Right cardiac atrium (tissue), 5 donors: ENCODE data around the gene ERBB2. TPM values are rescaled to one million over a fixed set of nuclear protein-coding genes. Genes with fewer than 3 reads are reported as not detected.
A peak's percentile ranks its signal among the peaks of the same experiment; 100 is the strongest.

Source experiments
- ATAC-seq, 2 donors: fragments of 200-7000 bp; cut with Tn5 transposase; one replicate each; pipeline versions ENCODE4 v1.8.0 to v1.9.1; 2020; ENCODE audit warnings: moderate library complexity in 2 of 2, mild to moderate bottlenecking in 1 of 2
- DNase-seq, 3 donors: peaks; one replicate each; pipeline ENCODE4 v3.0.0-alpha.2; 2020
- H3K27ac ChIP-seq: one replicate; pipeline ENCODE4 v1.5.1; 2013; ENCODE audit warnings: mild to moderate bottlenecking, low read length, control low read depth, moderate library complexity
- H3K27me3 ChIP-seq: one replicate; pipeline ENCODE4 v1.6.1; 2013; ENCODE audit not compliant: control insufficient read depth, insufficient read depth
- H3K4me1 ChIP-seq: one replicate; pipeline ENCODE4 v1.6.1; 2013; ENCODE audit warnings: low read length; ENCODE audit not compliant: control insufficient read depth, insufficient read depth
- H3K4me3 ChIP-seq: one replicate; pipeline ENCODE4 v1.5.1; 2013; ENCODE audit warnings: low read length, control low read depth
- H3K9me3 ChIP-seq: one replicate; pipeline ENCODE4 v1.6.1; 2013; ENCODE audit warnings: low read length; ENCODE audit not compliant: control insufficient read depth
- WGBS: extraction: QIAGEN DNeasy Blood & Tissue Kit; methylation state at CpG from one replicate; pipeline ENCODE4 v1.1.7; 2013; 5-methylcytosine and 5-hydroxymethylcytosine counted together
- intact Hi-C, 4 donors: fragments of 100-400 bp; cut with DNase I; formaldehyde crosslinking; loops; one replicate each; pipeline versions ENCODE4 v1.11.0 to v1.14.0; 2022 to 2023
- polyA plus RNA-seq: library from polyadenylated mRNA; stranded (reverse); fragments of 200-250 nt; gene quantifications from one replicate; pipeline ENCODE4 v1.2.3, GENCODE V29; 2013
- total RNA-seq, 4 donors: library from RNA; stranded (reverse); fragmentation: NEBNext Ultra II Directional; extraction: Animal tissue kit (Norgen Biotek cat#: 25700); gene quantifications; one replicate each; pipeline ENCODE4 v1.2.1, GENCODE V29; 2021
- donor health status: healthy with polysubstance abuse.
- donor health status: DM: no; HTN: yes; CAD: no.
- donor health status: DM: no; HTN: no; CAD: no.
- donor health status: DM: no; HTN: yes; CAD: no; lungs with severe emphysema.
- donor health status: DM: yes; HTN: yes; CAD: no.

The ERBB2 gene
- total and polyA plus RNA-seq, 5 donors: 56.4 to 178 (median 102) TPM

- ATAC-seq: no peak
Measured at GRCh38 chr17:39732586-39732985, 32.7 kb downstream of the ERBB2 start.

GRCh38 chr17:39735882-39736281 is 36.0 kb downstream of the ERBB2 start:
- no peaks in the 10 kb centered on the region for H3K4me1 ChIP-seq
- no peak overlapping the region for H3K4me3 ChIP-seq
- ATAC-seq (no peak), DNase-seq (no peak)
- 69% methylated on average over 2 of the region's 2 CpGs for WGBS
- H3K27ac ChIP-seq: no peak overlapping the region
- no peaks in the 10 kb centered on the region for H3K9me3 ChIP-seq
- intact Hi-C loops: no loop called here
- H3K27me3 ChIP-seq: no peaks in the 10 kb centered on the region

More at GRCh38 chr17:39732586-39732985, 32.7 kb downstream of the ERBB2 start:
- Histone ChIP-seq H3K4me3 (no peak overlapping the region), H3K27me3 (no peaks in the 10 kb centered on the region), H3K27ac (no peak overlapping the region), H3K9me3 (no peaks in the 10 kb centered on the region), H3K4me1 (peaks cover 2% of the 10 kb centered on the region)
- intact Hi-C loops: no loop called here
- DNase-seq: no peak
- WGBS: 97% methylated on average over 3 of the region's 3 CpGs

- ATAC-seq: no peak
- no peaks in the 10 kb centered on the region for H3K27me3 ChIP-seq
- peak in 1 of 3 donors; percentile 13 for DNase-seq
- no peaks in the 10 kb centered on the region for H3K9me3 ChIP-seq
- intact Hi-C loops: no loop called here
- WGBS: 73% methylated on average over 10 of the region's 10 CpGs
- no peaks in the 10 kb centered on the region for H3K4me1 ChIP-seq
- no peak overlapping the region for H3K4me3 ChIP-seq
- no peak overlapping the region for H3K27ac ChIP-seq
Measured at GRCh38 chr17:39736319-39737165, 36.7 kb downstream of the ERBB2 start.

- ATAC-seq (no peak), DNase-seq (peak in 2 of 3 donors; percentile 22 to 58)
- H3K9me3 ChIP-seq: no peaks in the 10 kb centered on the region
- no peaks in the 10 kb centered on the region for H3K27me3 ChIP-seq
- intact Hi-C loops: no loop called here
- no peak overlapping the region for H3K4me3 ChIP-seq
- H3K4me1 ChIP-seq: no peaks in the 10 kb centered on the region
- H3K27ac ChIP-seq: no peak overlapping the region
- 58% methylated on average over 13 of the region's 13 CpGs for WGBS
Measured at GRCh38 chr17:39737206-39737759, 37.4 kb downstream of the ERBB2 start.

- peak; percentile 39 to 43 for ATAC-seq
- no peak within 1 kb of the TSS for H3K27ac ChIP-seq
Measured at GRCh38 chr17:39737760-39738567, 38.1 kb downstream of the ERBB2 start, which contains the start of gene GRB7. GRB7 (plus strand) TSS chr17:39737938; CDS start chr17:39742302, 4,364 bp downstream.

GRCh38 chr17:39738568-39738901 is 38.7 kb downstream of the ERBB2 start:
- peak in 1 of 3 donors; percentile 48 for DNase-seq
- no peaks in the 10 kb centered on the region for H3K27me3 ChIP-seq
- H3K27ac ChIP-seq: no peak overlapping the region
- H3K9me3 ChIP-seq: no peaks in the 10 kb centered on the region
- ATAC-seq: peak in 1 of 2 donors; percentile 19
- H3K4me1 ChIP-seq: no peaks in the 10 kb centered on the region
- WGBS: 2% methylated on average over 13 of the region's 13 CpGs
- H3K4me3 ChIP-seq: peak overlapping the region; percentile 1
- intact Hi-C loops: no loop called here

More at GRCh38 chr17:39737760-39738567, 38.1 kb downstream of the ERBB2 start, which contains the start of gene GRB7:
- Histone ChIP-seq H3K4me3 (peak within 1 kb of the TSS; percentile 8), H3K9me3 (no peaks in the 10 kb centered on the region), H3K27me3 (no peaks in the 10 kb centered on the region), H3K4me1 (no peaks in the 10 kb centered on the region)
- intact Hi-C loops: no loop called here
- 11% methylated on average over 34 of the region's 34 CpGs for WGBS
- peak in 1 of 3 donors; percentile 73 for DNase-seq

GRCh38 chr17:39738983-39739884 is 39.4 kb downstream of the ERBB2 start:
- H3K4me3 ChIP-seq: peak overlapping the region; percentile 30
- no peaks in the 10 kb centered on the region for H3K4me1 ChIP-seq
- intact Hi-C loops: no loop called here
- no peaks in the 10 kb centered on the region for H3K9me3 ChIP-seq
- 16% methylated on average over 32 of the region's 32 CpGs for WGBS
- peak in 2 of 3 donors; percentile 63 to 66 for DNase-seq
- no peaks in the 10 kb centered on the region for H3K27me3 ChIP-seq
- ATAC-seq: peak; percentile 27 to 33
- H3K27ac ChIP-seq: no peak overlapping the region

GRCh38 chr17:39739885-39740356 is 40.1 kb downstream of the ERBB2 start:
- 40% methylated on average over 9 of the region's 9 CpGs for WGBS
- intact Hi-C loops: no loop called here
- Histone ChIP-seq H3K27me3 (no peaks in the 10 kb centered on the region), H3K27ac (no peak overlapping the region), H3K4me3 (no peak overlapping the region), H3K4me1 (no peaks in the 10 kb centered on the region), H3K9me3 (no peaks in the 10 kb centered on the region)
- ATAC-seq (no peak), DNase-seq (peak in 1 of 3 donors; percentile 16)

- H3K9me3 ChIP-seq: no peaks in the 10 kb centered on the region
- peak in 1 of 2 donors; percentile 39 for ATAC-seq
- 45% methylated on average over 16 of the region's 16 CpGs for WGBS
- H3K27ac ChIP-seq: no peak overlapping the region
- DNase-seq: peak in 2 of 3 donors; percentile 52 to 56
- intact Hi-C loops: no loop called here
- no peaks in the 10 kb centered on the region for H3K4me1 ChIP-seq
- H3K27me3 ChIP-seq: no peaks in the 10 kb centered on the region
- H3K4me3 ChIP-seq: no peak overlapping the region
Measured at GRCh38 chr17:39740357-39741111, 40.7 kb downstream of the ERBB2 start.
